Loucy (cell line): Measurements from ENCODE around the gene KCNIP3.

Experiments
- H2AFZ ChIP-seq: fragments of 200-600 bp; sonication (generic); 2 replicates; pipeline ENCODE4 v1.6.0; 2016; ENCODE audit warnings: antibody characterized with exemption, mild to moderate bottlenecking, low read length, moderate library complexity
- H3F3A ChIP-seq: fragments of 200-600 bp; 2 replicates; pipeline ENCODE4 v1.6.0; 2016; ENCODE audit warnings: antibody characterized with exemption, low read depth, mild to moderate bottlenecking
- H3K27me3 ChIP-seq: fragments of 200-600 bp; sonication (generic); 2 replicates; pipeline ENCODE4 v1.6.1; 2014; ENCODE audit warnings: low read length, mild to moderate bottlenecking; ENCODE audit not compliant: insufficient read depth, poor library complexity, severe bottlenecking
- H3K36me3 ChIP-seq: fragments of 200-600 bp; sonication (generic); 2 replicates; pipeline ENCODE4 v1.6.1; 2016; ENCODE audit warnings: low read length; ENCODE audit not compliant: insufficient read depth
- H3K4me1 ChIP-seq: fragments of 200-600 bp; sonication (generic); 2 replicates; pipeline ENCODE4 v1.5.1; 2014; ENCODE audit warnings: low read length, mild to moderate bottlenecking; ENCODE audit not compliant: insufficient read depth, poor library complexity, severe bottlenecking
- H3K4me2 ChIP-seq: fragments of 200-600 bp; sonication (generic); 2 replicates; pipeline ENCODE4 v1.6.0; 2014; ENCODE audit warnings: antibody characterized with exemption, low read length, low read depth, mild to moderate bottlenecking; ENCODE audit not compliant: poor library complexity, severe bottlenecking
- H3K4me3 ChIP-seq: fragments of 200-600 bp; sonication (generic); 2 replicates; pipeline ENCODE4 v1.5.1; 2014; ENCODE audit warnings: low read length, mild to moderate bottlenecking, mixed read lengths; ENCODE audit not compliant: poor library complexity, severe bottlenecking
- H3K79me2 ChIP-seq: fragments of 200-600 bp; sonication (generic); 2 replicates; pipeline ENCODE4 v1.6.1; 2014; ENCODE audit warnings: low read length; ENCODE audit not compliant: insufficient read depth
- H3K9ac ChIP-seq: fragments of 200-600 bp; sonication (generic); 2 replicates; pipeline ENCODE4 v1.6.0; 2014; ENCODE audit warnings: mild to moderate bottlenecking, low read depth, low read length, moderate library complexity; ENCODE audit not compliant: poor library complexity, severe bottlenecking
- H3K9me2 ChIP-seq: fragments of 200-600 bp; sonication (generic); replicated peaks from 2 replicates; pipeline ENCODE4 v1.6.1; 2016; ENCODE audit warnings: low read depth, low read length, mixed read lengths
- H3K9me3 ChIP-seq: fragments of 200-600 bp; sonication (generic); 2 replicates; pipeline ENCODE4 v1.6.1; 2014; ENCODE audit warnings: mild to moderate bottlenecking, antibody characterized with exemption, low read length, low read depth; ENCODE audit not compliant: insufficient read depth
- H4K20me1 ChIP-seq: fragments of 200-600 bp; sonication (generic); 2 replicates; pipeline ENCODE4 v1.6.0; 2014; ENCODE audit warnings: antibody characterized with exemption, low read length, mild to moderate bottlenecking; ENCODE audit not compliant: insufficient read depth, poor library complexity, severe bottlenecking
- EZH2phosphoT487 ChIP-seq: fragments of 200-600 bp; IDR thresholded peaks from 2 replicates; pipeline ENCODE4 v1.6.1; 2018; ENCODE audit warnings: antibody characterized with exemption, mild to moderate bottlenecking, moderate library complexity, borderline replicate concordance
- TF ChIP-seq, protein P1 (sequence below): fragments of 200-600 bp; sonication (generic); conservative IDR thresholded peaks from 2 replicates; pipeline ENCODE4 v1.5.1; 2014; ENCODE audit warnings: mild to moderate bottlenecking, antibody characterized with exemption, low read length

Gene KCNIP3

DNA sequence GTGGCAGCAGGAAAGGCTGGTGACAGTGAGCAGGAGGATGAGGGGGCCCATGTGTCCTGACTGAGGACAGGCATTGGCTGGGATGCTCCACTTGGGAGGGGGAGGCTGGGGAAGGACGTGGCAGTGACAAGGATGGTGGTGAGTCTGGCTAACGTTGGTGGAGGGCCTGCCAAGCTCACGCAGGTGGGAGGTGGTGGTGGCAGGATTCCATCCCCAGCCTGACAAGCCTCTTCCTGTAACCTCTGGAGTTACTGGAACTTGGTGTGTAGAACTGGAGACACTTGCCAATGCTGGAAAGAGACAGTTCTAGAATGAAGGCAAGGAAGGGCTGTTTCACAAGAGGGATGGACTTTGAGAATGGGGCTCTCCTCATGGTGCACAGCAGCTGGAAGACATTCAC is 14.7 kb upstream of the KCNIP3 start:
- no peak for TF ChIP-seq EZH2phosphoT487
- TF ChIP-seq, protein P1, sequence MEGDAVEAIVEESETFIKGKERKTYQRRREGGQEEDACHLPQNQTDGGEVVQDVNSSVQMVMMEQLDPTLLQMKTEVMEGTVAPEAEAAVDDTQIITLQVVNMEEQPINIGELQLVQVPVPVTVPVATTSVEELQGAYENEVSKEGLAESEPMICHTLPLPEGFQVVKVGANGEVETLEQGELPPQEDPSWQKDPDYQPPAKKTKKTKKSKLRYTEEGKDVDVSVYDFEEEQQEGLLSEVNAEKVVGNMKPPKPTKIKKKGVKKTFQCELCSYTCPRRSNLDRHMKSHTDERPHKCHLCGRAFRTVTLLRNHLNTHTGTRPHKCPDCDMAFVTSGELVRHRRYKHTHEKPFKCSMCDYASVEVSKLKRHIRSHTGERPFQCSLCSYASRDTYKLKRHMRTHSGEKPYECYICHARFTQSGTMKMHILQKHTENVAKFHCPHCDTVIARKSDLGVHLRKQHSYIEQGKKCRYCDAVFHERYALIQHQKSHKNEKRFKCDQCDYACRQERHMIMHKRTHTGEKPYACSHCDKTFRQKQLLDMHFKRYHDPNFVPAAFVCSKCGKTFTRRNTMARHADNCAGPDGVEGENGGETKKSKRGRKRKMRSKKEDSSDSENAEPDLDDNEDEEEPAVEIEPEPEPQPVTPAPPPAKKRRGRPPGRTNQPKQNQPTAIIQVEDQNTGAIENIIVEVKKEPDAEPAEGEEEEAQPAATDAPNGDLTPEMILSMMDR = no peak
- Histone ChIP-seq H3K79me2 (no peaks in the 10 kb centered on the region), H3K27me3 (no peaks in the 10 kb centered on the region), H3K9me3 (peaks cover 3% of the 10 kb centered on the region; the same call in 1 of the 2 replicates), H4K20me1 (no peaks in the 10 kb centered on the region), H3K9me2 (no peaks in the 10 kb centered on the region), H3K4me1 (no peaks in the 10 kb centered on the region), H2AFZ (no peak overlapping the region), H3K36me3 (no peaks in the 10 kb centered on the region), H3K9ac (no peak overlapping the region), H3F3A (no peaks in the 10 kb centered on the region), H3K4me3 (no peak overlapping the region), H3K4me2 (no peak overlapping the region)

DNA sequence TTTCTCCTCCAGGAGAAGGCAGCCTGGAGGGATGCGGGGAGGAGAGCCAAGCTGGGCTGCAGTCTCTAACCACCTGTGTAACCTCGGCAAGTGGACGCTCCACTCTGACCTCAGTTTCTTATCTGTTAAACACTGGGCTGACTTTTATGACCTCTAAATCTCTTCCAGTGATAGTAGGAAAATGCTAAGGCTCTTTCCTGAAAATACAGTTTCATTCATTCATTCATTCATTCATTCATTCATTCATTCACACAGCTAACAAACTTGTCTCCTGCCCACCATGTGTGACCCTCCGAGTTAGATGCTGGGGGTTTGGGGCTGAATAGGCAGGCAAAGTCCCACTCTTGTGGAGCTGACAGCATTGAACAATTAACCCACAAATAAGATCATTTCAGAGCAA is 13.6 kb upstream of the KCNIP3 start:
- no peaks in the 10 kb centered on the region for H3F3A ChIP-seq
- H3K4me1 ChIP-seq = no peaks in the 10 kb centered on the region
- H3K9me3 ChIP-seq = no peaks in the 10 kb centered on the region; the same call in 1 of the 2 replicates
- no peak overlapping the region for H3K4me3 ChIP-seq
- no peak overlapping the region for H2AFZ ChIP-seq
- H4K20me1 ChIP-seq = no peaks in the 10 kb centered on the region
- no peak overlapping the region for H3K4me2 ChIP-seq
- H3K79me2 ChIP-seq = no peaks in the 10 kb centered on the region
- H3K36me3 ChIP-seq = no peaks in the 10 kb centered on the region
- no peaks in the 10 kb centered on the region for H3K27me3 ChIP-seq
- TF ChIP-seq EZH2phosphoT487 = no peak
- TF ChIP-seq, protein P1 = no peak
- H3K9ac ChIP-seq = no peak overlapping the region
- H3K9me2 ChIP-seq = no peaks in the 10 kb centered on the region

DNA sequence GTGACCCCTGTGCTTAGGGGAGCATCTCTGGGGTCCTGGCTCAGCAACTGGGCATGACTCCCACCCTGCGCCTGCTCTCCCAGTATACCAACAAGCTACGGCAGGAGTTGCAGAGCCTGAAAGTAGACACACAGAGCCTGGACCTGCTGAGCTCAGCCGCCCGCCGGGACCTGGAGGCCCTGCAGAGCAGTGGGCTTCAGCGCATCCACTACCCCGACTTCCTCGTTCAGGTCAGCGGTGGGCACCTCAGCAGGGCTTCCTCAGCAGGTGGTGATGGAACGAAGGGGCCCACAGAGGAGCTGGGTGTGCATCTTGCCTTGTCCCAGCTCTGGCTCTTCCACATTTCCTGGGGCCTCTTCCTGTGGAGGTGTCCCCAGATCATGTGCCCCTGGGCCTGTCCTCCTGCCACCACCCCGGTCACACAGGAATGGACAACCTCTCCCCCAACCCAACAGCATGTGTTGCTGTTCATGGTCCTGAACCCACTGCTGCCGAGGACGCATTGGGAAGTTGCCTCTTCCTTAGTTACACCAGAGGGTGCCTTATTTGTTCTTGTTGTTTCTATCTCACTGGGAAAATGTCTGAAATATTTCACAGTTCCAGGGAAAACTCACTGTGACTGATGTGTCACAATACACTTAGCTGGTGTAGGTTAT is 12.1 kb upstream of the KCNIP3 start:
- no peak overlapping the region for H3K4me3 ChIP-seq
- no peak overlapping the region for H2AFZ ChIP-seq
- H3K9ac ChIP-seq = no peak overlapping the region
- H3K27me3 ChIP-seq = no peaks in the 10 kb centered on the region
- H3K36me3 ChIP-seq = no peaks in the 10 kb centered on the region
- no peaks in the 10 kb centered on the region for H4K20me1 ChIP-seq
- no peaks in the 10 kb centered on the region for H3F3A ChIP-seq
- H3K4me1 ChIP-seq = no peaks in the 10 kb centered on the region
- TF ChIP-seq, protein P1 = no peak
- TF ChIP-seq EZH2phosphoT487 = no peak
- no peaks in the 10 kb centered on the region for H3K9me2 ChIP-seq
- no peak overlapping the region for H3K4me2 ChIP-seq
- H3K9me3 ChIP-seq = no peaks in the 10 kb centered on the region; the same call in 1 of the 2 replicates
- no peaks in the 10 kb centered on the region for H3K79me2 ChIP-seq
